Liver (tissue), 9 donors: Measurements from ENCODE around the gene ZNF664. TPM values are rescaled to one million over a fixed set of nuclear protein-coding genes. Genes with fewer than 3 reads are reported as not detected.

Experiments used
- DNase-seq: peaks from one replicate; pipeline ENCODE4 v3.0.0-alpha.2; 2017; ENCODE audit warnings: low spot score
- H3K27ac ChIP-seq, 2 donors: one replicate each; pipeline ENCODE4 v1.7.0; 2013; ENCODE audit warnings: inconsistent platforms in 2 of 2, low read length in 2 of 2, control low read depth in 1 of 2, low read depth in 1 of 2, mild to moderate bottlenecking in 1 of 2
- H3K27me3 ChIP-seq, 4 donors: one replicate each; pipeline versions ENCODE4 v1.6.1 to v1.7.0; 2013; ENCODE audit warnings: low read length in 3 of 4, inconsistent platforms in 1 of 4, mild to moderate bottlenecking in 1 of 4, moderate library complexity in 1 of 4; ENCODE audit not compliant: control insufficient read depth in 4 of 4, insufficient read depth in 4 of 4
- H3K36me3 ChIP-seq, 4 donors: one replicate each; pipeline versions ENCODE4 v1.6.1 to v1.7.0; 2013; ENCODE audit warnings: low read length in 3 of 4, mild to moderate bottlenecking in 3 of 4, low read depth in 1 of 4, moderate library complexity in 1 of 4; ENCODE audit not compliant: control insufficient read depth in 4 of 4, insufficient read depth in 3 of 4
- H3K4me1 ChIP-seq, 4 donors: one replicate each; pipeline versions ENCODE4 v1.6.1 to v1.7.0; 2013; ENCODE audit warnings: low read length in 3 of 4, mild to moderate bottlenecking in 3 of 4, moderate library complexity in 1 of 4; ENCODE audit not compliant: control insufficient read depth in 4 of 4, insufficient read depth in 4 of 4
- H3K4me3 ChIP-seq, 3 donors: one replicate each; pipeline versions ENCODE4 v1.6.1 to v1.7.0; 2013; ENCODE audit warnings: low read length in 3 of 3, control low read depth in 1 of 3, low read depth in 1 of 3, mild to moderate bottlenecking in 1 of 3
- H3K9ac ChIP-seq, 2 donors: one replicate each; pipeline ENCODE4 v1.7.0; 2013; ENCODE audit warnings: low read length in 2 of 2, mild to moderate bottlenecking in 2 of 2, moderate library complexity in 2 of 2, control low read depth in 1 of 2, low read depth in 1 of 2
- H3K9me3 ChIP-seq, 4 donors: one replicate each; pipeline versions ENCODE4 v1.6.1 to v1.7.0; 2013; ENCODE audit warnings: low read length in 3 of 4; ENCODE audit not compliant: control insufficient read depth in 4 of 4
- EGR1 ChIP-seq, 2 donors: IDR thresholded peaks; 2 replicates each; pipeline ENCODE4 v1.6.1; 2016 to 2018; ENCODE audit warnings: antibody characterized with exemption in 2 of 2, low read depth in 2 of 2
- FOXA2 ChIP-seq: IDR thresholded peaks from 2 replicates; pipeline ENCODE4 v1.6.1; 2016; ENCODE audit warnings: antibody characterized with exemption
- HNF4A ChIP-seq, 2 donors: conservative IDR thresholded peaks; 2 replicates each; pipeline ENCODE4 v1.6.1; 2016; ENCODE audit warnings: antibody characterized with exemption in 2 of 2, mild to moderate bottlenecking in 2 of 2
- HNF4G ChIP-seq: IDR thresholded peaks from 2 replicates; pipeline ENCODE4 v1.6.1; 2016; ENCODE audit warnings: antibody characterized with exemption
- MAX ChIP-seq: IDR thresholded peaks from 2 replicates; pipeline ENCODE4 v1.6.1; 2016; ENCODE audit warnings: antibody characterized with exemption
- RAD21 ChIP-seq, 2 donors: IDR thresholded peaks; 2 replicates each; pipeline ENCODE4 v1.6.1; 2016; ENCODE audit warnings: antibody characterized with exemption in 2 of 2, mild to moderate bottlenecking in 2 of 2
- REST ChIP-seq: IDR thresholded peaks from 2 replicates; pipeline ENCODE4 v1.6.1; 2016; ENCODE audit warnings: antibody characterized with exemption, mild to moderate bottlenecking
- RXRA ChIP-seq, 2 donors: IDR thresholded peaks; 2 replicates each; pipeline ENCODE4 v1.6.1; 2017 to 2018; ENCODE audit warnings: antibody characterized with exemption in 2 of 2, mild to moderate bottlenecking in 1 of 2
- YY1 ChIP-seq: IDR thresholded peaks from 2 replicates; pipeline ENCODE4 v1.6.1; 2016; ENCODE audit warnings: antibody characterized with exemption, mild to moderate bottlenecking
- WGBS: extraction: QIAGEN DNeasy Blood & Tissue Kit; methylation state at CpG from one replicate; pipeline ENCODE4 v1.1.7; 2013; 5-methylcytosine and 5-hydroxymethylcytosine counted together
- polyA plus RNA-seq, 2 donors: library from polyadenylated mRNA; stranded (reverse) in 1 of 2; unstranded in 1 of 2; fragments of 200-250 nt in 1 of 2; fragments of >200 nt in 1 of 2; fragmentation: Nextera tagmentation in 1 of 2; extraction: Ambion mirVana in 1 of 2; gene quantifications; one replicate each; pipeline versions ENCODE4 v1.2.1 to v1.2.3, GENCODE V29; 2013 to 2015
- total RNA-seq, 2 donors: library from RNA; depleted of rRNA; stranded (reverse); fragments of >200 nt; gene quantifications; one replicate each; pipeline ENCODE4 v1.2.3, GENCODE V29; 2014
- TF ChIP-seq, protein P1 (sequence below): fragments of 150-350 bp; IDR thresholded peaks from 2 replicates; pipeline ENCODE4 v1.5.1; 2017; ENCODE audit warnings: improper control_type of control experiment, low read depth, low read length; ENCODE audit not compliant: missing input control
- TF ChIP-seq, protein P2 (sequence below): IDR thresholded peaks from 2 replicates; pipeline ENCODE4 v1.6.1; 2016; ENCODE audit warnings: antibody characterized with exemption
- donor health status: healthy.
- donor health status: healthy.
- donor health status: healthy.
- donor health status: healthy.
- donor health status: healthy.

Gene ZNF664
- total and polyA plus RNA-seq, 4 donors = 7.2 to 40.3 (median 29.6) TPM

DNA sequence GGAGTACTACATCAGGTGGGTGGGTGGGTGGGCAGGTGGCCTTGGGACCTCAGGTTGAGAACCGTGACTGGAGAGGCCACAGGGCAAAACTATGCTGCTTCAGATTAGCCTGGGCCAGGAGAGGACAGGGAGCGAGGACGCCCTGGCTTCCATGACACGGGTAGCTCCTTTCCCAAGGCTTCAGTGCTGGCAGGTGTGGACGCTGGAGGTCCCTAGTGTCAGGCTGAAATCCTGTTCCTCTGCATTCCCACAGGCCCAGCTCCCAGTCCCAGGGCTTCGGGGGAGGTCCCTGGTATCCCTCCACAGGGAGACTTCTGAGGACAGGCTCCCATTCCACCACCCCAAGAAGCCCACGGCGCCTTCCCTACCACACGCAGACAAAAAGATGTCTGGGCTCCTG lies 32.0 kb upstream of the ZNF664 start:
- peaks cover 0 to 3% (median 0%) of the 10 kb centered on the region in 4 donors for H3K9me3 ChIP-seq
- DNase-seq = no peak
- peaks cover 8 to 21% (median 11%) of the 10 kb centered on the region in 4 donors for H3K36me3 ChIP-seq
- H3K27me3 ChIP-seq = no peaks in the 10 kb centered on the region
- WGBS = 97% methylated on average over 9 of the region's 9 CpGs
- no peak overlapping the region for H3K9ac ChIP-seq
- TF ChIP-seq MAX = no peak
- TF ChIP-seq, protein P1, sequence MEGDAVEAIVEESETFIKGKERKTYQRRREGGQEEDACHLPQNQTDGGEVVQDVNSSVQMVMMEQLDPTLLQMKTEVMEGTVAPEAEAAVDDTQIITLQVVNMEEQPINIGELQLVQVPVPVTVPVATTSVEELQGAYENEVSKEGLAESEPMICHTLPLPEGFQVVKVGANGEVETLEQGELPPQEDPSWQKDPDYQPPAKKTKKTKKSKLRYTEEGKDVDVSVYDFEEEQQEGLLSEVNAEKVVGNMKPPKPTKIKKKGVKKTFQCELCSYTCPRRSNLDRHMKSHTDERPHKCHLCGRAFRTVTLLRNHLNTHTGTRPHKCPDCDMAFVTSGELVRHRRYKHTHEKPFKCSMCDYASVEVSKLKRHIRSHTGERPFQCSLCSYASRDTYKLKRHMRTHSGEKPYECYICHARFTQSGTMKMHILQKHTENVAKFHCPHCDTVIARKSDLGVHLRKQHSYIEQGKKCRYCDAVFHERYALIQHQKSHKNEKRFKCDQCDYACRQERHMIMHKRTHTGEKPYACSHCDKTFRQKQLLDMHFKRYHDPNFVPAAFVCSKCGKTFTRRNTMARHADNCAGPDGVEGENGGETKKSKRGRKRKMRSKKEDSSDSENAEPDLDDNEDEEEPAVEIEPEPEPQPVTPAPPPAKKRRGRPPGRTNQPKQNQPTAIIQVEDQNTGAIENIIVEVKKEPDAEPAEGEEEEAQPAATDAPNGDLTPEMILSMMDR = no peak
- no peak overlapping the region for H3K27ac ChIP-seq
- peaks cover 0 to 1% (median 0%) of the 10 kb centered on the region in 4 donors for H3K4me1 ChIP-seq
- H3K4me3 ChIP-seq = no peak overlapping the region

DNA sequence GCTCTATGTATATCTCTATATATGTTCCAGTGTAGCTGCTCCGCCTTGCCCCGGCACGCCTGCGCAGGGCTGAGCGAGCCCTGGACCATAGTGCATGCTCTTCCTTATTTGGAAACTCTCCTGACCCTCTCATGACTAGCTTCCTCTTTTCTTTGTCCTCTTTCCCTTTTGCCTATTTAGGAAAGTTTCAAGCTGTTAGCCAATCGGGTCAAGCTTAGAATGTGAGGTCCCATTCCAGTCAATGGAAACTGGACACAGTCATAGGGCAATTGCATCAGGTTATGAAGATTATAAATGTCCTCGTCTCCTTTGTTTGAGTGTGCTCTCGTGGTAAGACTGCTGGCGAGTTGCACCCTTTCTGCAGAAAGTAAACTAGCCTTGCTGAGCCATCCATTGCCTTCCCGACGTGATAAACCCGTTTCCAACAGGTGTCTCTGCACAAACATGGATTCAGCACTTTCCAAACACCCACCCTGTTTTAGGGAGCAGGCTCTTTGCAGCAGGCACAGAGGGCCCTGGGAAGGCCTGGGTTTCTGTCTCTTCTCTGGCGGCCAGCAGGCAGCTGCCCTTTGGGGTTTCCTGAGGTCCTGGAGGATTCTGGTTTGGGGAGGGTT lies 31.3 kb upstream of the ZNF664 start:
- no peak overlapping the region for H3K9ac ChIP-seq
- H3K9me3 ChIP-seq = peaks cover 0 to 3% (median 0%) of the 10 kb centered on the region in 4 donors
- WGBS = 95% methylated on average over 13 of the region's 13 CpGs
- no peak for TF ChIP-seq HNF4G
- no peak for TF ChIP-seq RAD21 (IDR thresholded peaks at IDR 0.05)
- TF ChIP-seq RXRA (IDR thresholded peaks at IDR 0.05) = no peak
- TF ChIP-seq HNF4A (conservative IDR thresholded peaks at IDR 0.05) = no peak
- TF ChIP-seq, protein P1 = no peak
- no peak for TF ChIP-seq YY1
- no peak for TF ChIP-seq FOXA2
- H3K27me3 ChIP-seq = no peaks in the 10 kb centered on the region
- peaks cover 8 to 14% (median 11%) of the 10 kb centered on the region in 4 donors for H3K36me3 ChIP-seq
- DNase-seq = no peak
- no peak overlapping the region for H3K4me3 ChIP-seq
- no peak overlapping the region for H3K27ac ChIP-seq
- H3K4me1 ChIP-seq = peaks cover 0 to 1% (median 0%) of the 10 kb centered on the region in 4 donors

DNA sequence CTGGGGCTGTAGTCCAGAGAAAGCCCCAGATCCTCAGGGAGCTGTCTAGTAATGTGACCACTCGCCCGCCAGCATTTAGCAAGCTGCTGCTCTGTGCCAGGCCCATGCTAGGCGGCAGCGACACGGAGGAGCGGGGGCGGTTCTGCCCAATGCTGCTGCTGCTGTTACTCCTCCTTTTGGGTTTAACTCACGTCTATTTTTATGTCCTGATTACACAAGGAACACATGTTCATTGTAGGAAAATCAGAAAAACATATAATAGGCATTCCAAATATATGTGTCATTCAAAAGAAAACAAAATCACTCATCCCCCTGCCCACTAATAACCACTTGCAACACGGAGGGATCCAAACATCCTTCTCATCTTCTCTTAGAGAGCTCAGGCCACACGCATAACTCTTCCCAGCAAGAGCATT lies 30.8 kb upstream of the ZNF664 start:
- TF ChIP-seq FOXA2 = no peak
- no peak for TF ChIP-seq HNF4A (conservative IDR thresholded peaks at IDR 0.05)
- no peak for TF ChIP-seq RAD21 (IDR thresholded peaks at IDR 0.05)
- no peak for TF ChIP-seq MAX
- TF ChIP-seq, protein P2, sequence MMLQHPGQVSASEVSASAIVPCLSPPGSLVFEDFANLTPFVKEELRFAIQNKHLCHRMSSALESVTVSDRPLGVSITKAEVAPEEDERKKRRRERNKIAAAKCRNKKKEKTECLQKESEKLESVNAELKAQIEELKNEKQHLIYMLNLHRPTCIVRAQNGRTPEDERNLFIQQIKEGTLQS = no peak
- TF ChIP-seq REST = no peak
- TF ChIP-seq YY1 = no peak
- TF ChIP-seq EGR1 (IDR thresholded peaks at IDR 0.05; ENCODE audit: low read depth in 2 of 2) = no peak
- Histone ChIP-seq H3K9me3 (peaks cover 0 to 3% (median 0%) of the 10 kb centered on the region in 4 donors), H3K4me1 (peaks cover 0 to 1% (median 0%) of the 10 kb centered on the region in 4 donors), H3K27ac (no peak overlapping the region), H3K36me3 (peaks cover 5 to 12% (median 11%) of the 10 kb centered on the region in 4 donors), H3K4me3 (no peak overlapping the region), H3K27me3 (no peaks in the 10 kb centered on the region), H3K9ac (no peak overlapping the region)
- WGBS = 93% methylated on average over 10 of the region's 10 CpGs
- no peak for DNase-seq
